HG02759 (cell line): ENCODE measurements around the gene ADAM10.

Experiments
- ATAC-seq: cut with Tn5 transposase; IDR thresholded peaks from one replicate; pipeline ENCODE4 v1.9.1; 2021; ENCODE audit warnings: mild to moderate bottlenecking, moderate library complexity; ENCODE audit not compliant: unreplicated experiment

Gene ADAM10

GRCh38 chr15:58541410-58542087 lies 208.0 kb downstream of the ADAM10 start:
- ATAC-seq = no peak

- ATAC-seq = no peak
Measured at GRCh38 chr15:58539548-58539947, 210.0 kb downstream of the ADAM10 start.

- no peak for ATAC-seq
Measured at GRCh38 chr15:58538901-58539300, 210.6 kb downstream of the ADAM10 start.
